Astrocyte of the cerebellum (primary cell): ENCODE results near the gene C9orf72.

Experiments used
- DNase-seq: peaks from one replicate; pipeline ENCODE4 v3.0.0-alpha.2; 2011; ENCODE audit warnings: low read depth
- H3K4me3 ChIP-seq: 2 replicates; pipeline ENCODE4 v1.5.1; 2011; ENCODE audit warnings: mild to moderate bottlenecking, low read depth, low read length, moderate library complexity
- CTCF ChIP-seq: IDR thresholded peaks from 2 replicates; pipeline ENCODE4 v1.5.1; 2012; ENCODE audit warnings: low read length, low read depth, moderate library complexity, mild to moderate bottlenecking; ENCODE audit errors: missing control alignments
- in situ Hi-C: cut with HindIII; loops from 2 replicates; pipeline ENCODE4 v1.10.0; 2017; ENCODE audit warnings: low sequenced_read_pairs

The C9orf72 gene

GRCh38 chr9:27595733-27596132 is 22.5 kb upstream of the C9orf72 start:
- no peak overlapping the region for H3K4me3 ChIP-seq

GRCh38 chr9:27591672-27592071 is 18.4 kb upstream of the C9orf72 start:
- no peak overlapping the region for H3K4me3 ChIP-seq
- no peak for DNase-seq
- in situ Hi-C loops, result no loop called here
- TF ChIP-seq CTCF, result no peak

More at GRCh38 chr9:27595733-27596132, 22.5 kb upstream of the C9orf72 start:
- TF ChIP-seq CTCF, result no peak
- in situ Hi-C loops, result no loop called here
- no peak for DNase-seq

GRCh38 chr9:27591093-27591492 is 17.8 kb upstream of the C9orf72 start:
- no peak for TF ChIP-seq CTCF
- no peak overlapping the region for H3K4me3 ChIP-seq
- in situ Hi-C loops, result no loop called here
- no peak for DNase-seq

- no peak for TF ChIP-seq CTCF
- no peak overlapping the region for H3K4me3 ChIP-seq
- DNase-seq, result no peak
- in situ Hi-C loops, result no loop called here
Observed at GRCh38 chr9:27590651-27591050, 17.4 kb upstream of the C9orf72 start.

GRCh38 chr9:27589462-27589861 is 16.2 kb upstream of the C9orf72 start:
- no peak for DNase-seq
- no peak overlapping the region for H3K4me3 ChIP-seq
- TF ChIP-seq CTCF, result no peak
- in situ Hi-C loops, result no loop called here

GRCh38 chr9:27586304-27586703 is 13.0 kb upstream of the C9orf72 start:
- in situ Hi-C loops, result no loop called here
- TF ChIP-seq CTCF, result no peak
- DNase-seq, result no peak
- H3K4me3 ChIP-seq, result no peak overlapping the region

- H3K4me3 ChIP-seq, result no peak overlapping the region
- in situ Hi-C loops, result no loop called here
- DNase-seq, result no peak
- no peak for TF ChIP-seq CTCF
Observed at GRCh38 chr9:27584931-27585330, 11.7 kb upstream of the C9orf72 start.
